Inferior parietal cortex (tissue), 1 donor: ENCODE data around the gene ACKR3.

Source experiments
- DNase-seq: peaks from one replicate; pipeline ENCODE4 v3.0.0-alpha.2; 2016; ENCODE audit errors: extremely low spot score

ACKR3 gene

GRCh38 chr2:236608188-236608525 lies 38.5 kb downstream of the ACKR3 start:
- no peak for DNase-seq

GRCh38 chr2:236608710-236609109 lies 39.1 kb downstream of the ACKR3 start:
- no peak for DNase-seq

- no peak for DNase-seq
Observed at GRCh38 chr2:236610991-236611821, 41.6 kb downstream of the ACKR3 start.

- DNase-seq: no peak
Observed at GRCh38 chr2:236612737-236613136, 43.1 kb downstream of the ACKR3 start.

- DNase-seq: no peak
Observed at GRCh38 chr2:236613612-236614011, 44.0 kb downstream of the ACKR3 start.

GRCh38 chr2:236614551-236614950 lies 44.9 kb downstream of the ACKR3 start:
- DNase-seq: no peak

- DNase-seq: no peak
Observed at GRCh38 chr2:236616031-236616430, 46.4 kb downstream of the ACKR3 start.

- no peak for DNase-seq
Observed at GRCh38 chr2:236616624-236617023, 47.0 kb downstream of the ACKR3 start.

- DNase-seq: no peak
Observed at GRCh38 chr2:236617221-236617737, 47.7 kb downstream of the ACKR3 start.

GRCh38 chr2:236617796-236618195 lies 48.2 kb downstream of the ACKR3 start:
- no peak for DNase-seq

- DNase-seq: no peak
Observed at GRCh38 chr2:236618370-236618769, 48.7 kb downstream of the ACKR3 start.

- no peak for DNase-seq
Observed at GRCh38 chr2:236619910-236620612, 50.4 kb downstream of the ACKR3 start.

- DNase-seq: no peak
Observed at GRCh38 chr2:236621786-236622185, 52.2 kb downstream of the ACKR3 start.

- DNase-seq: no peak
Observed at GRCh38 chr2:236622201-236622600, 52.6 kb downstream of the ACKR3 start.

GRCh38 chr2:236622660-236623059 lies 53.0 kb downstream of the ACKR3 start:
- no peak for DNase-seq

- no peak for DNase-seq
Observed at GRCh38 chr2:236623816-236624215, 54.2 kb downstream of the ACKR3 start.

- no peak for DNase-seq
Observed at GRCh38 chr2:236625156-236625690, 55.6 kb downstream of the ACKR3 start.

- peak; percentile 11 for DNase-seq
Observed at GRCh38 chr2:236626391-236627150, 56.9 kb downstream of the ACKR3 start.

- DNase-seq: no peak
Observed at GRCh38 chr2:236627193-236627592, 57.6 kb downstream of the ACKR3 start.

GRCh38 chr2:236627841-236628240 lies 58.2 kb downstream of the ACKR3 start:
- no peak for DNase-seq

GRCh38 chr2:236628256-236628901 lies 58.8 kb downstream of the ACKR3 start:
- DNase-seq: no peak
